UCSD-AML1 (cell line): ENCODE results near the gene HIPK1.
"Not testable (repeated sequence)": the region's sequence is repeated elsewhere in the genome, so short reads cannot be mapped to it uniquely, and the experiment has no call there.

Experiments used
- DNase-seq: peaks from one replicate; lab custom pipeline; 2025; ENCODE audit not compliant: unreplicated experiment; lab: John Stamatoyannopoulos, UW

The HIPK1 gene

DNA sequence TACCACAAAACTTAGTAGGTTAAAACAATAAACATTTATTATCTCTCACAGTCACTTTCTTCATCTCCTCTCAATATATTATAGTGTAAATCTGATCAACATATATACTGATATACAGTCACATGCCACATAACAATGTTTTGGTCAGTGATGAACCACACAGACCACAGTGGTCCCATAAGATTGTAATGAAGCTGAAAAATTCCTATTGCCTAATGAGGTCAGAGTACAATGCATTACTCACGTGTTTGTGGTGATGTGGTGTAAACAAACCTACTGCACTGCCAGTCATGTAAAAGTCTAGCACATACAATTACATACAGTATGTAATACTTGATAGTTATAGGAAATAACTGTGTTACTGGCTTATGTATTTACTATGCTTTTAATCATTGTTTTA lies 80.3 kb downstream of the HIPK1 start:
- no peak for DNase-seq

DNA sequence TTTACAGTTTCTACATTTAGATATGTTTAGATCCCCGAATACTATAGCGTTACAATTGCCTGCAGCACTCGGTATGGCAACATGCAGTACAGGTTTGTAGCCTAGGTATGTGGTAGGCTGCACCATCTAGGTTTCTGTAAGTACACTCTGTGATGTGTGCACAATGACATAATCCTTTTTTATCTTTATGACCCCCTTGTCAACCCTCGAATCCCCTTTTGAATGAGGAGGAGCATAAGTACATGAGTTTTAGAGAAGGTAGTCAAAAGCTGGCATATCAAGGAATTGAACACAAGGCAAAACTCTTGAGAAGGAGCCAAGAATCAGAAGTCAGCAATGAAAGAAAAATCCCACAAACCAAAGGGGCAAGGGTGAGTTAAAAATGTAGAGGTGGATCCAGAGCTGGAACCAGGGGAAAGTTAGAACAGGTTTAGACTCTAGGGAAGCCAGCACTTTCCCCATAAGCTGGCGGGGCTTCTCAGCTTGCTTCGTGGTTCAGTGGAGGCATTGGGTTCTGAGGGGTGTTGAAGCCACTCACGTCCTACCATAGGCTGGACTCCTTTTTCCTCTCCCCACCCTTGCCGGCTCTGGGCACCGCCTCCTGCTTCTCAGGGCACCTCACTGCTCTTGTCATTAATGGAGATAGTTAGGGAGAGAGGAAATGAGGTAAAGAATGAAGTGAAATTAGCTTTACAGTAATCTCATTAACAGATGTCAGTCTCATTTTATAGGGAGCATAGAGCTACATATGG lies 81.5 kb downstream of the HIPK1 start:
- DNase-seq = no peak

DNA sequence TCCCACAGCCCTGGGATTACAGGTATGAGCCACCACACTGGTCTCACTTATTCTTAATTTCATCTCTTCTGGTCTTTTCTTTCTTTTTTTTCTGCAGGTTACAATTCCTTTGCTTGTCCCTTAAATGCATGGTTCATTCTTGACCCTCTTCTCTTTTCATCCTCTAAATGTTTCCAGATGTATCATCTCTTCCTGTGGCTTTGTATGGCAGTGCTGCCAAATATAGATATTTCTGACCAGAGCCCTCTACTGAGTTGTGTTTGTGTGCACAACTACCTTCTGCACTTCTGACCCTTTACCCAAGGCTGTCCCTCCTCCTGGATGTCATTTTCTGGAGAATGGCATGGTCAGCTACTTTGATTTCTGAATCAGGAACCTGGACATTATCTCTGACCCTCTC lies 82.7 kb downstream of the HIPK1 start:
- DNase-seq = no peak

DNA sequence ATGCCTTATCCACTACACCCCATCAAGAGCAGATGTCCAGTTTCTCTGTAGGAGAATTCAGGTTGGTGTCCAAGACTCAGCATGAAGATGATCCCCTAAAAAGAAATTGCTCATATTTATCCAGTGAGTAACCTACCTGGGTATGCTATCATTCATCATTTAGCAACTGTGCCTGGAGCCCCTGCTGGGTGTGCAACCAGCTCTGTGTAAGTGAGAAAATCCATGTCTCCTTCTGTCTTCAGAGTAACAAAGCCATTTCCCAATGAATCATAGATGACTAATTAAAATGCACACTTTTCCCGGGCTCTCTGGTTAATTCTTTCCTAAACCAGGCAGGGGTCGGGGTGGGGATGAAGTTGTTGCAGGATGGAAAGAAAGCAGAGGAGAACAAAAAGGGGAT lies 86.0 kb downstream of the HIPK1 start:
- DNase-seq = no peak

DNA sequence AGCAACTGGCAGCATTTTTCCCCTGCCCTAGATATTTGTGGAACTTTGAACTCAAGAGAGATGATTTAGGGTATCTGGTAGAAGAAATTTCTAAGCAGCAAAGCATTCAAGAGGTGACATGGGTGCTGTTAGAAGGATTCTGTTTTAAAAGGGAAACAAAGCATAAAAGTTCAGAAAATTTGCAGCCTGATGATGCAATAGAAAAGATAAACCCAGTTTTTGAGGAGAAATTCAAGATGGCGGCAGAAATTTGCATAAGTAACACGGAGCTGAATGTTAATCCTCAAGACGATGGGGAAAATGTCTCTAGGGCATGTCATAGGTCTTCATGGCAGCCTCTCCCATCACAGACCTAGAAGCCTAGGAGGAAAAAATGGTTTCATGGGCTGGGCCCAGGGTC lies 90.6 kb downstream of the HIPK1 start:
- not testable (repeated sequence) for DNase-seq

DNA sequence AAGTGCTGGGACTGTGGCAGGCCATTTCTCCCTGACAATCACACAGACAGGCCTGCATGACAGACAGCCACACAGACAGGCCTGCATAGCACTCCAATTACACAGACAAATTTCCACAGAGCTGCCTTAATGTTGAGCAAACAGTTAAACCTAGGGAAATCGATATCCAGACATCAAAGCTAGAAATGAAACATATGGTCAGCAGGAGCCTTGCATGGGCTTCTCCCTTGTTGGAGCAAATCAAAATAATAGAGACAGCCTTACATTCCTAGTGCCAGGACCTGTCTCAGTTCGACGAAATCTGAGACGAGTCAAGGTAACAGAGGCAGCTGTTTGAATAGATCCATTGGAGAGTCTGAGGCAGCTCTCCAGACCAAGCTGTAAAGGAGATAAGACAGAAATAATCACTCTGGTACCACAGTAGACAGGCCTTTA lies 92.6 kb downstream of the HIPK1 start:
- DNase-seq = no peak

DNA sequence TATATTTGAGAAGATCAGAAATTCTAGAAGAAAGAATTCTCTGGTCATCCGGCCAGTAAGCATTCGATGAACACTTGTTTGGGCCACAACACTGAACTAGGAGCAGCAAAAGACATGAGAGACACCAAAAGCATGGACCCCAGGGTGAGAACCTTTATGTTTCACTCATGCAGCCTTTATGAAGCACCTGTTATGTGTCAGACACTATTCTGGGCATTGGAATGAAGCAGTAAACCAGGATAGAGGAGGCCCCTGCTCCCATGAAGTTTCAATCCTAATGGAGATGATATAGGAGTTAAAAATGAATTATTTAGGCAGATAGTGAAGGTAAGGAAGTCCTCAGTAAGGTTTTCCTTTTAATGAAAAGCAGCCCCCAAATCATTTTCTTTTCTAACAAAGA lies 93.8 kb downstream of the HIPK1 start:
- DNase-seq = no peak

DNA sequence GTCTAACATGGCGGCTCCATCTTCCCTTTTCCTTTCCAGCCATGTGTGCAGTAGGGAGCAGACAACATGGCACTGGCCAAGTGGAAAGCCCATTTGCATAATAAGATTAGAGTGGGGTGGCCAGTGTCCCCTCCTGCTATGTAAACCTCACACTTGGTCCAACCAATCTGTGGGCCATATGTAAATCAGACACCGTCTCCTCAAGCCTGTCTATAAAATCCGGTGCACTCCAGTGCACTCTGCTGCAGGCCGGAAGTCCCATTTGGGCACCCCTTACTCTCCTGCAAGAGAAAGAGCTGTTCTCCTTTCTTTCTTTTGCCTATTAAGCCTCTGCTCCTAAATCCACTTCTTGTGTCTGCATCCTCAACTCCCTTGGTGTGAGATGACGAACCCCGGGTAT lies 94.3 kb downstream of the HIPK1 start:
- DNase-seq = no peak

DNA sequence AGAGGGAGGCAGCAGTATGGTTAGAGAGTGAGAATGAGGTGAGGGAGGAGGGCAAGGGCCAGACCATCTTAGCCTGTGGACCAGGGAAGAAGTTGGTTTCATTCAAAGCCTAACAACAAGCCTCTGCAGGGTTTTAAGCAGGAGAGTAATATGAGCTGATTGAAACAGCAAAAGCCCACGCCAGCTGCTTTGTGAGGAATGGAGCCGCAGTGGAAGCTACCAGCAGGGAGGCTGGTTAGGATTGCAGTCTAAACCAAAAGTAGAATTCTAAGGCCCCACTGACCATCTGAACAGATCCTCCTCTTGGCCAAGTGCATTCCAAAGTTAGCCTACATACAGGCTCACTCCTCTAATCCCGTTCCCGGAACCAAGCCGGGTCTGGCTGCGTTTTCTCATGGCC lies 94.9 kb downstream of the HIPK1 start:
- no peak for DNase-seq

DNA sequence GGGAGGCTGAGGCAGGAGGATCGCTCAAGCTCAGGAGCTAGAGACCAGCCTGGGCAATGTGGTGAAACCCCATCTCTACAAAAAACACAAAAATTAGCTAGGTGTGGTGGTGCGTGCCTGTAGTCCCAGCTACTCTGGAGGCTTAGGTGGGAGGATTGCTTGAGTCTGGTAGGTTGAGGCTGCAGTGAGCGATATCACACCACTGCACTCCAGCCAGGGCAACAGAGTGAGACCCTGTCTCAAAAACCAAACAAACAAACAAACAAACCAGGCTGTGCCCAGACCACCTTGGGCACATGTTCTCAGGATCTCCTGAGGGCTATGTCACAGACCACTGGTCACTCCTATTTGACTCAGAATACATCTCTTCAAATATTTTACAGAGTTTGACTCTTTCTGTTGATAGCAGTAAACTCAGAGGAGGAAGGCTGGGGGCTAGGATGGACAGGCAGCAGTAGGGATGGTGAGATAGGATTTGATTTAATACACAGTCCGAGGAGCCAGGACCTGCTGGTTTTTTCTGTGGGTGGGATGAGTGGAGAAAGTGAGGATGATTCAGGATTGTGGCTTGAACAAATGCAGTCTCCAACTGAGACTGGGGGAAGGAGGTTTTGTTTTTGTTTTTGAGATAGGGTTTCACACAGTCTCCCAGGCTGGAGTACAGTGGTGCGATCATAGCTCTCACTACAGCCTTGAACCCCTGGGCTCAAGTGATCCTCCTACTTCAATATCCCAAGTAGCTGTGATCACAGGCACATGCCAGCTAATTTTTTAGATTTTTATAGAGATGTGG lies 96.7 kb downstream of the HIPK1 start:
- DNase-seq = no peak

DNA sequence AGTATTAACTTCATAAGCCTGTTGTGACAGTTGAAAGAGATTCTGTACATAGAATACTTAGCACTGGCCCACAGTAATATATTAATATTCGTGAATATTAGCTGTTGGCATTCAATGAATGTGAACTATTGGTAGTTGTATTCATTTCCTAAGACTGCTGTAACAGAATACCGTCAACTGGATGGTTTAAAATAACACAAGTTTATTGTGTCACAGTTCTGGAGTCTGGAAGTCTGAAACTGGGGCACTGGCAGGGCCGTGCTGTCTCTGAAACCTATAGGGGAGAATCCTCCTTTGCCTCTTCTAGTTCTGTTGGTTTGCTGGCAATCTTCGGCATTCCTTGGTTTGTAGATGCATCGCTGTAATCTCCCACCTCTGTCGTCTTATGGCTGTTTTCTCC lies 97.7 kb downstream of the HIPK1 start:
- DNase-seq = no peak
